OCI-LY1 (cell line): ENCODE measurements around the gene PCDH11Y.
"Not testable (repeated sequence)": the region's sequence is repeated elsewhere in the genome, so short reads cannot be mapped to it uniquely, and the experiment has no call there.

ENCODE experiments used
- H2AFZ ChIP-seq: fragments of 200-600 bp; sonication (generic), shearing (Covaris generic); 2 replicates; pipeline ENCODE4 v1.6.0; 2014; ENCODE audit warnings: antibody characterized with exemption, mild to moderate bottlenecking, low read length
- H3F3A ChIP-seq: fragments of 200-600 bp; sonication (generic), shearing (Covaris generic); 2 replicates; pipeline ENCODE4 v1.6.0; 2014; ENCODE audit warnings: mild to moderate bottlenecking, antibody characterized with exemption, low read length, moderate library complexity; ENCODE audit not compliant: insufficient read depth
- H3K27ac ChIP-seq: fragments of 200-600 bp; sonication (generic); 2 replicates; pipeline ENCODE4 v1.5.1; 2014; ENCODE audit warnings: low read length, mixed run types, mild to moderate bottlenecking, low read depth; ENCODE audit not compliant: poor library complexity, severe bottlenecking
- H3K27me3 ChIP-seq: fragments of 200-600 bp; sonication (generic); 2 replicates; pipeline ENCODE4 v1.6.0; 2014; ENCODE audit warnings: antibody characterized with exemption, mild to moderate bottlenecking, low read length, moderate library complexity; ENCODE audit not compliant: insufficient read depth
- H3K36me3 ChIP-seq: fragments of 200-600 bp; sonication (generic); 2 replicates; pipeline ENCODE4 v1.6.1; 2014; ENCODE audit warnings: mild to moderate bottlenecking, antibody characterized with exemption, low read length, moderate library complexity, mixed read lengths; ENCODE audit not compliant: insufficient read depth
- H3K4me1 ChIP-seq: fragments of 200-600 bp; sonication (generic); 2 replicates; pipeline ENCODE4 v1.5.1; 2014; ENCODE audit warnings: mild to moderate bottlenecking, low read length, moderate library complexity; ENCODE audit not compliant: insufficient read depth, severe bottlenecking
- H3K4me2 ChIP-seq: fragments of 200-600 bp; sonication (generic), shearing (Covaris generic); 2 replicates; pipeline ENCODE4 v1.6.1; 2014; ENCODE audit warnings: low read length
- H3K4me3 ChIP-seq: fragments of 200-600 bp; sonication (generic); 2 replicates; pipeline ENCODE4 v1.5.1; 2014; ENCODE audit warnings: low read length, low read depth, mild to moderate bottlenecking, mixed read lengths; ENCODE audit not compliant: poor library complexity, severe bottlenecking
- H3K79me2 ChIP-seq: fragments of 200-600 bp; shearing (Covaris generic); 2 replicates; pipeline ENCODE4 v1.6.1; 2016; ENCODE audit warnings: mixed run types, low read length, mixed read lengths; ENCODE audit not compliant: insufficient read depth
- H3K9ac ChIP-seq: fragments of 200-600 bp; sonication (generic), shearing (Covaris generic); 2 replicates; pipeline ENCODE4 v1.6.1; 2014; ENCODE audit warnings: mild to moderate bottlenecking, low read length, mixed read lengths
- H3K9me2 ChIP-seq: fragments of 200-600 bp; sonication (generic), shearing (Covaris generic); 2 replicates; pipeline ENCODE4 v1.6.1; 2014; ENCODE audit warnings: low read depth, mild to moderate bottlenecking, low read length, mixed read lengths
- H3K9me3 ChIP-seq: fragments of 200-600 bp; shearing (Covaris generic); 2 replicates; pipeline ENCODE4 v1.6.1; 2014; ENCODE audit warnings: low read length, mixed read lengths
- H4K20me1 ChIP-seq: fragments of 200-600 bp; sonication (generic), shearing (Covaris generic); 2 replicates; pipeline ENCODE4 v1.6.0; 2016; ENCODE audit warnings: mild to moderate bottlenecking, low read length; ENCODE audit not compliant: insufficient read depth

The PCDH11Y gene, protein sequence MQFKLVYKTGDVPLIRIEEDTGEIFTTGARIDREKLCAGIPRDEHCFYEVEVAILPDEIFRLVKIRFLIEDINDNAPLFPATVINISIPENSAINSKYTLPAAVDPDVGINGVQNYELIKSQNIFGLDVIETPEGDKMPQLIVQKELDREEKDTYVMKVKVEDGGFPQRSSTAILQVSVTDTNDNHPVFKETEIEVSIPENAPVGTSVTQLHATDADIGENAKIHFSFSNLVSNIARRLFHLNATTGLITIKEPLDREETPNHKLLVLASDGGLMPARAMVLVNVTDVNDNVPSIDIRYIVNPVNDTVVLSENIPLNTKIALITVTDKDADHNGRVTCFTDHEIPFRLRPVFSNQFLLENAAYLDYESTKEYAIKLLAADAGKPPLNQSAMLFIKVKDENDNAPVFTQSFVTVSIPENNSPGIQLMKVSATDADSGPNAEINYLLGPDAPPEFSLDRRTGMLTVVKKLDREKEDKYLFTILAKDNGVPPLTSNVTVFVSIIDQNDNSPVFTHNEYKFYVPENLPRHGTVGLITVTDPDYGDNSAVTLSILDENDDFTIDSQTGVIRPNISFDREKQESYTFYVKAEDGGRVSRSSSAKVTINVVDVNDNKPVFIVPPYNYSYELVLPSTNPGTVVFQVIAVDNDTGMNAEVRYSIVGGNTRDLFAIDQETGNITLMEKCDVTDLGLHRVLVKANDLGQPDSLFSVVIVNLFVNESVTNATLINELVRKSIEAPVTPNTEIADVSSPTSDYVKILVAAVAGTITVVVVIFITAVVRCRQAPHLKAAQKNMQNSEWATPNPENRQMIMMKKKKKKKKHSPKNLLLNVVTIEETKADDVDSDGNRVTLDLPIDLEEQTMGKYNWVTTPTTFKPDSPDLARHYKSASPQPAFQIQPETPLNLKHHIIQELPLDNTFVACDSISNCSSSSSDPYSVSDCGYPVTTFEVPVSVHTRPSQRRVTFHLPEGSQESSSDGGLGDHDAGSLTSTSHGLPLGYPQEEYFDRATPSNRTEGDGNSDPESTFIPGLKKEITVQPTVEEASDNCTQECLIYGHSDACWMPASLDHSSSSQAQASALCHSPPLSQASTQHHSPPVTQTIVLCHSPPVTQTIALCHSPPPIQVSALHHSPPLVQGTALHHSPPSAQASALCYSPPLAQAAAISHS (N-terminal part only)

DNA sequence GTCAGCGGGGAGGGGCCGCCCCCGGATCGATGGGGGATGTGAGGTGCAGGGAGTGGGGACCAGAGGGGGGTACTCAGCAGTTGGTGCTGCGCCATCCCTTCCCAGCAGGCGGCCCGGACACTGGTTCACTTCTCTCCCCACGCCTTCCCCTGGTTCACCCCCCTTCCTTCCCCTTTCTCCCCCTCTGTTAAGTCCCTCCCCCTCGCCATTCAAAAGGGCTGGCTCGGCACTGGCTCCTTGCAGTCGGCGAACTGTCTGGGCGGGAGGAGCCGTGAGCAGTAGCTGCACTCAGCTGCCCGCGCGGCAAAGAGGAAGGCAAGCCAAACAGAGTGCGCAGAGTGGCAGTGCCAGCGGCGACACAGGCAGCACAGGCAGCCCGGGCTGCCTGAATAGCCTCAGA, at the start of gene PCDH11Y:
Gene PCDH11Y (plus strand): TSS at position 240 of the 400 bp plus-strand sequence. CDS start 56,804 bp downstream, outside the sequence.
- H3F3A ChIP-seq, H3K36me3 ChIP-seq, H3K9me2 ChIP-seq, H2AFZ ChIP-seq, H4K20me1 ChIP-seq, H3K4me2 ChIP-seq, H3K27me3 ChIP-seq, H3K4me1 ChIP-seq, H3K27ac ChIP-seq, H3K9ac ChIP-seq, H3K79me2 ChIP-seq, H3K4me3 ChIP-seq, H3K9me3 ChIP-seq: not testable (repeated sequence)

DNA sequence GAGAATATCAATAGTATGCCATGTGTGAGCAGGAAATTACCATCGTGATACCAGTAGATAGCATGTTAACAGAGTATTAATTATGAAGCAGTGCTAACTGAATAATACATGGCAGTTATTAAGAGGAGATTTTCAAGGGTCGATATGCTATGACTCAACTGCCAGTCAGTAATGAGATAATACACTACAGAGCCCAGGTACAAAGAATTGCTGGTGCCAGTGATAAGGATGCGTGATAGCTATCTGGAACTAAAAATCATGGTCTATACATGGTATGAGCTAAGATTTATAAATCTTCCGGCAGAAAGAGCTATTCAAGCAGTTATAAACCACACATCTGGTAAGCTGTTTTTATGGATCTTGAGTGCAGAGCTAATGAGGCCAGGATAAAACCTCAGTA, 32.2 kb upstream of the PCDH11Y start:
- not testable (repeated sequence) for H3K4me3 ChIP-seq, H3F3A ChIP-seq, H4K20me1 ChIP-seq, H3K27me3 ChIP-seq, H3K79me2 ChIP-seq, H2AFZ ChIP-seq, H3K9me2 ChIP-seq, H3K36me3 ChIP-seq, H3K9me3 ChIP-seq, H3K27ac ChIP-seq, H3K4me1 ChIP-seq, H3K9ac ChIP-seq, H3K4me2 ChIP-seq

DNA sequence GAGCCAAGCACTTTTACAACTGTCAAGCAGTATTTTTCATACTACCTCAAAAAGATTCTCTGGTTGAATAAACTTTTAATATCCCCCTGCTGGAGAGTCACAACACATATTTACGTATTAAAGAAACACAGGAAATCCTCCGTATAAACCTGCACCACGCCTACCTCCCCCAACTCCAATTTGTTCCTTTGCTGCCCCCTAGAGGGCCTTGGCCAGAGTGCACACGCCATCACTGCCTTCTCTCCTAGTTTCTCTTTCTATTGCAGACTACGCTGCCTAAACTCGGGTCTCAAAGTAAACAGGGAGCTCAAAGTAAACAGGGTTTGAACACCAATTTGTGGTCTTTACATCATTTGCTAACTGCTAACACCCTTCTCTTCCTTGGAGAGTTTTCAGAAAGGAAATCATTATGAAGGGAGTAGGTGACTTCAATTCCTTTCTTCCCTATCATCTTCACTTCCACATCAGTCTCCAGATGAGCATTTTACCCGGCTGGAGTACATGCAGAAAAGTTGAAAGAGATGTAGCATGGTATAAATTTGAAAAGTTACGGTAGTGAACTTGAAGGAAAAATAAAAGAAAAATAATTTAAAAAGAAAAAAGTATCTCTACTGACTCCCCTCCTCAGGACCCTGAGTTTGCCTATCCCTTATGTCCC, 8.2 kb upstream of the PCDH11Y start:
- not testable (repeated sequence) for H3K36me3 ChIP-seq, H4K20me1 ChIP-seq, H3K4me2 ChIP-seq, H3K9me2 ChIP-seq, H3K9ac ChIP-seq, H2AFZ ChIP-seq, H3K79me2 ChIP-seq, H3K4me1 ChIP-seq, H3K27ac ChIP-seq, H3K9me3 ChIP-seq, H3K4me3 ChIP-seq, H3K27me3 ChIP-seq, H3F3A ChIP-seq

DNA sequence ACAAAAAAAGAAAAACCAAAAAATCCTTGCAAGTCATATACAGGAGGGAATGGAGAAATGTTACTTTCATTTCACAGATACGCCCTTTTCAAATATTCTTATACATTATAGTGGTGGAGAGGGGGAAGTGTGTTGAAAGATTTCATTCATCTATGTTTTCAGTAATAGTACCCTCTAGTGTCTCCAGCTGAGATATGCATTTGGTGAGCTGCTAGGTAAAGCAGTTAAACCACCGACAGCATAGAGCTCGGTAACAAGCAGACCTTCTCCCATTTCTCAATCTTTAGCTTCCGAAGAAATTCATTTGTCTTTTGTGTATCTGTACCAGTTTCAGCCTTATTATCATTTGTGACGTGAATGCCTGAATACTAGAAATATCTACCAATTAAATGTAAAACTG, 5.2 kb upstream of the PCDH11Y start:
- not testable (repeated sequence) for H3K4me3 ChIP-seq, H3K9me3 ChIP-seq, H3K4me2 ChIP-seq, H3K9me2 ChIP-seq, H3K79me2 ChIP-seq, H4K20me1 ChIP-seq, H3K9ac ChIP-seq, H3K36me3 ChIP-seq, H3K4me1 ChIP-seq, H3F3A ChIP-seq, H2AFZ ChIP-seq, H3K27me3 ChIP-seq, H3K27ac ChIP-seq

DNA sequence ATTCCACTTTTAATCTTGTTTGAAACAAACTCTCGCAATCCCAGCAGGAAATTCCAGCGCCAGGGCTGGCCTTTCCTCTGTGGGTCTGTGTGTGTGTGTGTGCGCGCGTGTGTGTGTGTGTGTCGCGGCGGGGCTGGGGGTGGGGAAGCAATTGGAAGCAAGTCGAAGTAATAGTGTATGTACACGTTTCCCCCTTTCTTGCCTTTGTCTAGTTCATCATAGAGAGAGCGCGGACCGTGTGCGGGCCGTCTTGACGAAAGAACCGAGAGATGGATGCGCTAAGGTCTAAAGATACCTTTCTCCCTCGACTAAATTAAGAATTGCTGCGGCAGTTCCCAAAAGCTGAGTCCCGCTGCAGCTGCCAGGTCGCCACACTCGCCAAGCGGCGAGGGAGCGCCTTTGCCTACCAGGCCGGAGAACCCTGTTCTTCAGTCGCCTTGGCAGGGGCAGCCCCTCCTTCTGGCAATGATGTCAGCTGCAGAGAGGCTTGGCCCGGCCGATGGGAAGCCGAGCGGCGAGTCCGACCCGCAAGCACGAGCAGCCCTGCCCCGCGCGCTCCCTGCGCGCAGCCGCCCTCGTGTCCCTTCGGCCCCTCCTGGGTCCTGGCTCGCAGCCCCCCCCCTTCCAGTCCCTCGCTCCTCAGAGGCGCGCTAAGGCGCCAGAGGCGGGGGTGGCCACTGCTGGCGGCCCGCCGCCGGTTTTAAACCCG, 2.5 kb downstream of the PCDH11Y start:
- not testable (repeated sequence) for H2AFZ ChIP-seq, H3F3A ChIP-seq, H3K27ac ChIP-seq, H3K4me2 ChIP-seq, H3K9me3 ChIP-seq, H3K9me2 ChIP-seq, H3K79me2 ChIP-seq, H4K20me1 ChIP-seq, H3K9ac ChIP-seq, H3K36me3 ChIP-seq, H3K4me3 ChIP-seq, H3K4me1 ChIP-seq, H3K27me3 ChIP-seq

DNA sequence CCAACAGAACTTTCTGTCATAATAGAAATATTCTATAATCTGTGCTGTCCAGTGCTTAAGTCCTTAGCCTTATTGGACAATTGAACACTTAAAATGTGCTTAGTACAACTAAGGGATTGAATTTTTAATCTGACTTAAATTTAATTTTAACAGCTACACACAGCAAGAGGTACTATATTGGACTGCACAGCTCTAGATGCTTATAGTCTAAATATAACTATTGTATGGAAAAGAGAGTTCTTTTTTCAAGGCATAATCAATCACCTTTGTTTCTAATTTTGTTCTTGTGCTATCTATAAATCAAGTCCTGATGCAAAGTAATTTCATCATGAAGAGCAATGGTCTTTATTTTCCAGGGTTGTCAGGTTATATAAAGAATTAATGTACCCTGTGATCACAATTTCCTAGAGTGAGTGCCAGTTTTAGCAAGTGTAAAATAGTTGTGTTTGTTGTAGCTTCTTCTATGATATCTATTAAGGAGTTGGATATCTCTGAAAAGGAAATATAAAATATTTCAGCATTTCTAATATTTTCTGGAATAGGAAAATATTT, 39.0 kb downstream of the PCDH11Y start:
- H3K9me2 ChIP-seq, H3K4me1 ChIP-seq, H3K27ac ChIP-seq: not testable (repeated sequence)

More for the DNA sequence above, 39.0 kb downstream of the PCDH11Y start:
- H3K27me3 ChIP-seq, H3K4me2 ChIP-seq, H3K36me3 ChIP-seq, H3K9ac ChIP-seq, H3K79me2 ChIP-seq, H2AFZ ChIP-seq, H3F3A ChIP-seq, H3K4me3 ChIP-seq, H3K9me3 ChIP-seq, H4K20me1 ChIP-seq: not testable (repeated sequence)
